GM19238 (cell line): ENCODE measurements around the gene ZFAND2A.
"Not testable (repeated sequence)": the region's sequence is repeated elsewhere in the genome, so short reads cannot be mapped to it uniquely, and the experiment has no call there.

Experiments
- DNase-seq: peaks from one replicate; pipeline ENCODE4 v3.0.0; 2011; ENCODE audit warnings: low spot score; ENCODE audit not compliant: insufficient read length

Gene ZFAND2A

GRCh38 chr7:1151653-1152425 is 8.2 kb downstream of the ZFAND2A start:
- no peak for DNase-seq

GRCh38 chr7:1151156-1151555 is 8.8 kb downstream of the ZFAND2A start:
- no peak for DNase-seq

GRCh38 chr7:1150400-1151002 is 9.5 kb downstream of the ZFAND2A start:
- no peak for DNase-seq

- DNase-seq = no peak
These were observed 10.6 kb downstream of the ZFAND2A start for GRCh38 chr7:1149351-1149794.

- DNase-seq = not testable (repeated sequence)
These were observed 12.1 kb downstream of the ZFAND2A start for GRCh38 chr7:1147873-1148272.

GRCh38 chr7:1144269-1144771 is 15.7 kb downstream of the ZFAND2A start:
- no peak for DNase-seq

GRCh38 chr7:1143031-1143430 is 17.0 kb downstream of the ZFAND2A start:
- not testable (repeated sequence) for DNase-seq

- no peak for DNase-seq
These were observed 17.9 kb downstream of the ZFAND2A start for GRCh38 chr7:1142051-1142635.

- no peak for DNase-seq
These were observed 18.3 kb downstream of the ZFAND2A start for GRCh38 chr7:1141651-1142050.

- DNase-seq = no peak
These were observed 19.4 kb downstream of the ZFAND2A start for GRCh38 chr7:1140476-1141104.

- DNase-seq = no peak
These were observed 22.4 kb downstream of the ZFAND2A start for GRCh38 chr7:1137517-1138167.

GRCh38 chr7:1136841-1137516 is 23.0 kb downstream of the ZFAND2A start:
- no peak for DNase-seq

- DNase-seq = no peak
These were observed 25.0 kb downstream of the ZFAND2A start for GRCh38 chr7:1134951-1135350.

- no peak for DNase-seq
These were observed 28.3 kb downstream of the ZFAND2A start for GRCh38 chr7:1131471-1132265.

GRCh38 chr7:1130021-1130990 is 29.7 kb downstream of the ZFAND2A start:
- DNase-seq = no peak

GRCh38 chr7:1129431-1129830 is 30.6 kb downstream of the ZFAND2A start:
- DNase-seq = no peak

GRCh38 chr7:1127001-1127400 is 33.0 kb downstream of the ZFAND2A start:
- DNase-seq = no peak

GRCh38 chr7:1125603-1125969 is 34.4 kb downstream of the ZFAND2A start:
- no peak for DNase-seq
